ENCODE data around the gene CCP110.

Gene CCP110
- 14.3 to 47.2 (median 22.4) reads per million in 17 experiments for total RNA-seq

- DNase-seq: peak; percentile 97 to 98 (median 98)
Measured at GRCh38 chr16:19523559-19524355, at the start of gene CCP110. CCP110 (plus strand) TSS chr16:19523942; CDS start chr16:19527882, 3,940 bp downstream.

DNA sequence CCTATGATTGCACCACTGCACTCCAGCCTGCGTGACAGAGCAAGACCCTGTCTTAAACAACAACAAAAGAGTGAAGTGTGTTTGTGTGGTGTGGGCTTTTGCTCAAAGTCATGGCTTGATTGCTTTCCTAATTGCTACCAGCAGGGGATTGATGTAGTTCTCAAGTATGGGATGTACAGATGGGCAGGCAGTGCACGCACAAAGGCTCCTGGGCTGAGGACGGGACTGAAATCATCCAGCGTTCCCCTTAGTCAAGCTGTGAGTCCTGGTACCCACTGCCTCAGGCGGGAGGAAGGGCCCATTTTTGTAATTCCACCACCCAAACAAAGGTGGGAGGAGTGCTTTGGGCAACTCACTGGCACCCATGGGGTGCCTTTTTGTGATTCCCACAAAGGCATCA lies 49.1 kb upstream of the CCP110 start:
- DNase-seq: no peak

- DNase-seq: no peak
Measured at GRCh38 chr16:19478505-19478904, 45.2 kb upstream of the CCP110 start.

DNA sequence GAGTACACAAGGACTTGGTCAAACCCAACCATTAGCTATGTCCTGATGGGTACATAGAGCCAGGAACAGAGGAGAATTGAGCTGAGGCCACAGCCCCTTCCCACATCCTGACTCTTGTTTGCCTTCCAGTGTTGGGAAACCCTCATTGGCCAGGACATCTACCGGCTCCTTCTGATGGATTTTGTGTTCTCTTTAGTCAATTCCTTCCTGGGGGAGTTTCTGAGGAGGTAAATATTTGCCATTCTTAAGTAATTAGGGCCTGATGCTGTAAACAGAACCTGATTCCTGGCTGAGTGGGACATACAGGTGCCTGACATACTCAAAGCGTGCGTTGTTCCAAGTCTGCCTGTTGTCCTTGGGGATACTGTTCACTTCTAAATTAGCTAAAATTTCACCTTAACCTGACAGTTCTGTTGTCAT lies 44.4 kb upstream of the CCP110 start:
- no peak for DNase-seq

DNA sequence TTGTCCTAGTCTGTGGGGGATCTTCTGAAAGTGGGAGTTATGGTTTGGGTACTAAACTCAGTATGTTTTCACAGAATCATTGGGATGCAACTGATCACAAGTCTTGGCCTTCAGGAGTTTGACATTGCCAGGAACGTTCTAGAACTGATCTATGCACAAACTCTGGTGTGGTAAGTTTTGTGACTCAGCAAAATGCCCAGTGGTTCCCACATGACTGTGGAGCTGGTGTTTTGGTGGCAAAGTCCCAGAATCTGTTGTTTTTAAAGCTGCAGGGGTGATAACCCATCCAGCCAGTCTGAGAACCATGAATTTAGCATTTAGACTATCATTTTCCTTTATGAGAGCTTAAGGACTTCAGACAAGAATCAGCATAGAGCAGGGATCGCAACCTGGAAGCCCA lies 42.4 kb upstream of the CCP110 start:
- DNase-seq: peak in 3 of 4 experiments; percentile 11 to 23 (median 14)

GRCh38 chr16:19481769-19482168 lies 42.0 kb upstream of the CCP110 start:
- no peak for DNase-seq

DNA sequence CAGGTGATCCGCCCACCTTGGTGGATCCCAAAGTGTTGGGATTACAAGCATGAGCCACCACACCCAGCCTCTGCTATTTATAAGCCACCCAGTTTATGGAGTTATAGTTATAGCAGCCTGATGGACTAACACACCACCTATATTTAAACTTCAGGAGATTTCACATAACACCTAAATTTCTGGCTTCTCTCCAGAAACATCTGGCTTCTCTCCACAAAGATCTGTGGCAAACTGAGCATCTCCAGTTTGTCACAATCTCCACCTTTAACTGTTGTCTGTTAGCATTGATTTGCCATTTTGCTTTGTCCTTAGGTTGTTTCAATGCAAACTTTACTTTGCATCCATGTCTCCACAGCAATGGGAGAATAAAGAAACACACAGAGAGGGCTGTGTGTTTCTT lies 41.5 kb upstream of the CCP110 start:
- no peak for DNase-seq

DNA sequence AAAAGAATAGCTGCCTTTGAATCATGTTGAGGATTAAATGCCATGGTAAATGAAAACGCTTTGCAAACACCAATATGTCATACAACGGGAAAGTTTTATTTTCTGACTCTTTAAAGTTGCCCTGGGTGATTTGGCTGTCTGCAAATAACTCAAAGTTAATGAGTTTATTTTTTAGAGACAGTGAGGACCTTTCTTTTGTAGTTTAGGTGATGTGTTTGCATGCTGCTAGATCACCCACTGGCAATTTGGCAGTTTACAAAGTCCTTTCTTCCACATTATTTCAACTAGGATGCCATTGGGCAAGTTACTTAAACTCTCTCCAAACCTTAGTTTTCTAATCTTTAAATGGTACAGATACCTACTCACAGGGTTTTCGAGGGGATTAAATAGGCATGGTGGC lies 39.6 kb upstream of the CCP110 start:
- no peak for DNase-seq

DNA sequence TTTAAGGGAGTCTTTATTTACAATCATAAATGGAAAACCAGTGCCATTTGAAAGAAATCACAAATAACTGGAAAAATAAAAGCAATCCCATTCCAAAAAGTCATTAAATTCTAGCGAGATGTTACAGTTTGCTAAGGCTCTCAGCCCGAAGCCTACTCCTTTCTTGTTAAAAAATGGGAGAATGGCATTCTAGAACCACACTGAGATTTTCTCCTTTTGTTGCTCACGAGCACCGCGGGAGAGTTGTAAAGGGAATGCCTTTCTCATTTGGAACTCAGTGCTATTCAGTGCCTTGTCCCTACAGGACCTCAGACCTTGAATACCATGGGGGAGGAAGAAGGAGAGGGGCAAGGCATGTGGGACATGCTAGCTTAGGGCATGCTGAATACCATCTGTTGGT lies 38.1 kb upstream of the CCP110 start:
- no peak for DNase-seq

DNA sequence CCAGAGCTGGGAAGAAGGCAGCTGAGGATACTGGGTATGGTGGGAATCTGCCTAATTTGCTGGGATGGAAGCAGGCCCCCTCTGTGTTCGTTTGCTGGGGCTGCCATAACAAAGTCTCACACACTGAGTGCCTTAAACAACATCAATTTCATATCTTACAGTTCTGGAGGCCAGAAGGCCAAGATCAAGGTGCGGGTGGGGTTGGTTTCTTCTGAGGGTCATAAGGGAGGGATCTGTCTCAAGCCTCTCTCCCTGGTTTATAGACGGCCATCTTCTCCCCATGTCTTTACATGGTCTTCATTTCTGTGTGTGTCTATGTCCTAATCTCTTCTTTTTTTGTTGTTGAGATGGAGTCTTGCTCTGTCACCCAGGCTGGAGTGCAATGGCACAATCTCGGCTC lies 37.7 kb upstream of the CCP110 start:
- no peak for DNase-seq

- DNase-seq: no peak
Measured at GRCh38 chr16:19486750-19487325, 36.9 kb upstream of the CCP110 start.

DNA sequence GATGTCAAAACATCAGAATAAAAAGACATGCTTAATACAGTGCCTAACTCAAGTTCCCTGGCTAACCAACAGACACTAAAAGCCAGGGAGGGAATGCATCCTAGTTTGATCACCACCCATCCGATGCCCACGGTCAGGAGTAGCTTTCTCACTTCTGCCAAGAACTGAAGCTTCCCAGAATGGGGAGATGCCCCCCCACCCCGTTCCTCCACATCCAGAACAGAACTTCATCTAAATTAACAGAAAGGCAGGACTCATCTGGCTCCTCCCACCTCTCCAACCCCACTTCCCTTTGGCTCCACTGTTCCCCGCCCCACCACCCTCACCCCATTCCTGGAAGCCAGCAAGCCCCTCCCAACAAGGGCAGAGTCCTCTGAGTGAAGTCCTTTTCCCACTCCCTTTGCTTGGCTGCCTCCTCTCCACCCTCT lies 35.5 kb upstream of the CCP110 start:
- no peak for DNase-seq

- DNase-seq: no peak
Measured at GRCh38 chr16:19490619-19491018, 33.1 kb upstream of the CCP110 start.

DNA sequence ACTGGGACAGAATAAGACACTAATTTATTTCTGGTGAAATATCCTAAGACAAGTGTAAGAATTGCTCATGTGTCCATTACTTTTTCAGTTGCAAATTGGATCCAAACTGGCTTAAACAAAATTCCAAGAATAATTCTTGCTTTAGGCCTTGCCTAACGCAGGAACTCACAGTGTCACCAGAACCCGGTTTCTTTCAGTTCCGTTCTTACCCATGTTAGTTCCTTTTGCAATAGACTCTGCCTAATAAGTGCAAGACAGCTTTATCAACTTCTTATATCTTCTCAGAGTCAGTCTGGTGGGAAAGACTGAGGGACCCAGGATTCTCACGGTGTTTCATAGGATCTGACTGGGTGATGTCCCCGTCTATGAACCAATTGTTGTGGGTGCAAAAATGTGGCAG lies 26.6 kb upstream of the CCP110 start:
- peak; percentile 35 to 73 (median 58) for DNase-seq

GRCh38 chr16:19499006-19499405 lies 24.7 kb upstream of the CCP110 start:
- DNase-seq: no peak

- DNase-seq: no peak
Measured at GRCh38 chr16:19499481-19499880, 24.3 kb upstream of the CCP110 start.

DNA sequence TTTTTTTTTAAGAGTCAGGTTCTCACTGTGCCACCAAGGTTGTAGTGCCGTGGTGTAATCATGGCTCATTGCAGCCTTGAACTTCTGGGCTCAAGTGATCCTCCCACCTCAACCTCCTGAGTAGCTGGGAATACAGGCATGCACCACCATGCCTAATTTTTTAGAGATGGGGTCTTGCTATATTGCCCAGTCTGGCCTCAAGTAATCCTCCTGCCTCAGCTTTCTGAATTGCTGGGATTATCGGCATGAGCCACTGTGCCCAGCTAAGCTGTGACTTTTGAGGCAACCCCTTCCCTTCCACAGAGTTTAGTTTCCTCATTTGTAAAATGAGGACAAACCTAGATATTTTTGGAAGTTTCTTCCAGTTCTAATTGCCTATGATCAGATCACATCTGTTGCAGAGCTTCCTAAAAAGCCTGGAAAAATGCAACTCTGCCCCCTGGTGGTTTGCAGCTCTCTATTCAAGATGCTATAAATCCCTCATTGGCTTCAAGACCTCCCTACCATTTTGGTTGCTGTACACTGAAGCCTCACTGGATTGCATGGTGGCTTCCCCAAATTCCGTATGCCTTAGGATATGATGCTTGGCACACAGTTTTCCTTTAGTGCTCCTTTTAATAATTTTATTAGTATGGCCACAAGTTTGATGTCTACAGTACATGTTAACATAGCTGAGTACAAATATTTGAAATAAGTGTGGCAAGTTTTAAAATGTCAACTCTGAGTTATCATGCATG lies 21.2 kb upstream of the CCP110 start:
- DNase-seq: peak; percentile 83 to 92 (median 87)

GRCh38 chr16:19503461-19504075 lies 20.2 kb upstream of the CCP110 start:
- no peak for DNase-seq

GRCh38 chr16:19505600-19506303 lies 18.0 kb upstream of the CCP110 start:
- no peak for DNase-seq

DNA sequence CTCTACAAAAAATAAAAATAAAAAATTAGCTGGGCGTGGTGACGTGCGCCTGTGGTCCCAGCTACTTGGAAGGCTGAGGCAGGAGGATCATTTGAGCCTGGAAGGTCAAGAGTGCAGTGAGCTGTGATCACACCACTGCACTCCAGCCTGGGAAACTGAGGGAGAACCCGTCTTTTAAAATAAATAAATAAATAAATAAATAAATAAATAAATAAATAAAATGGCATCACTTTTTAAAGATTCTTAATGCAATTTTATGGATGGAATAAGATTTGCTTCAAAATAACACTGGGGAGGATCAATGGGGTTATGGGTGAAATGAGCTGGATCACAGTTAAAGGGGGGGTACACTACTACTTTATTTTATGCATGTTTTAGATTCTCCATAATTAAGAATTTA lies 16.8 kb upstream of the CCP110 start:
- DNase-seq: no peak

DNA sequence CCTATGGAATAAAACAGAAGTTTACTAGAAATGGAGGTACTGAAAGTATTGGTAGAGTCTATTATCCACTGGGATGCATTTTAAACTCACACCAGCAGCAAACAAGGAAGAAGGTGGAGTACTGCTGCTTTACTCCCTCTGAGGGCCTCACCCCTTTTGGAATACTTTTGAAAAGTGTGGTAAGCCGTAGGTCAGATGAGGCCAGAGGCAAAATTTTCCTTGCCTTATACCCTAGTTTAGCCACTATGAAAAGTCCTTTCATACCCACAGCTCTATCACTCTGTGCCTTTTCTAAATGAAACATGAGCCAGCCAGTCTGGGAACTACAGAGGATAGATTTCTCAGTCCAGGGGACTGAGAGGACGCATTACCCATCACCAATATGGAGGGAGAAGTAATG lies 15.9 kb upstream of the CCP110 start:
- no peak for DNase-seq

DNA sequence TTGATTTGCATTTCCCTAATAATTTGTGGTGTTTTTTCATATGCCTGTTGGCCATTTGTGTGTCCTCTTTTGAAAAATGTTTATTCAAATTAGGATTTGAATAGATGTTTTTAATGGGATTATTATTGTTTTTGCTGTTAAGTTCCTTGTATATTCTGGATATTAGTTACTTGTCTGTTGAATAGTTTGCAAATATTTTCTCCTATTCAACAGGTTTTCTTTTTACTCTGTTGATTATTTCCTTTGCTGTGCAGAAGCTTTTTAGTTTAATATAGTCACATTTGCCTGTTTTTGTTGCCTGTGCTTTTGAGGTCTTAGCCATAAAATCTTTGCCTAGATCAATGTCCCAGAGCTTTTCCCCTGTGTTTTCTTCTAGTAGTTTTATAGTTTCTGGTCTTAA lies 11.4 kb upstream of the CCP110 start:
- DNase-seq: no peak
